IPS-NIHi7 (cell line): Measurements from ENCODE around the gene ZNF451.

Experiments
- DNase-seq: peaks from one replicate; pipeline ENCODE4 v3.0.0; 2012; ENCODE audit warnings: mixed read lengths; ENCODE audit errors: extremely low spot score

The ZNF451 gene

GRCh38 chr6:57147955-57148858, 58.2 kb downstream of the ZNF451 start:
- no peak for DNase-seq

GRCh38 chr6:57158658-57159057, 68.7 kb downstream of the ZNF451 start:
- DNase-seq, result no peak

GRCh38 chr6:57159127-57159526, 69.1 kb downstream of the ZNF451 start:
- DNase-seq, result no peak

GRCh38 chr6:57162028-57162427, 72.0 kb downstream of the ZNF451 start:
- no peak for DNase-seq

- DNase-seq, result no peak
Measured at GRCh38 chr6:57162516-57162915, 72.5 kb downstream of the ZNF451 start.

GRCh38 chr6:57163956-57164355, 74.0 kb downstream of the ZNF451 start:
- no peak for DNase-seq

GRCh38 chr6:57165080-57165479, 75.1 kb downstream of the ZNF451 start:
- DNase-seq, result no peak

GRCh38 chr6:57172136-57173055, 82.4 kb downstream of the ZNF451 start, which contains the start of gene BAG2:
Gene BAG2, plus strand, starts transcription at chr6:57172326. Its CDS starts 372 bp downstream, at chr6:57172698.
- peak; percentile 79 for DNase-seq

- peak; percentile 26 for DNase-seq
Measured at GRCh38 chr6:57173056-57173885, 83.3 kb downstream of the ZNF451 start.

GRCh38 chr6:57173886-57174510, 84.0 kb downstream of the ZNF451 start:
- DNase-seq, result peak; percentile 36

GRCh38 chr6:57174511-57174907, 84.5 kb downstream of the ZNF451 start:
- DNase-seq, result no peak

GRCh38 chr6:57177545-57178265, 87.7 kb downstream of the ZNF451 start:
- DNase-seq, result no peak

GRCh38 chr6:57180596-57180995, 90.6 kb downstream of the ZNF451 start:
- DNase-seq, result no peak

GRCh38 chr6:57182017-57182432, 92.0 kb downstream of the ZNF451 start:
- DNase-seq, result no peak

- DNase-seq, result no peak
Measured at GRCh38 chr6:57183336-57183735, 93.3 kb downstream of the ZNF451 start.

- no peak for DNase-seq
Measured at GRCh38 chr6:57190140-57190539, 100.2 kb downstream of the ZNF451 start.

GRCh38 chr6:57193177-57193576, 103.2 kb downstream of the ZNF451 start:
- no peak for DNase-seq

- no peak for DNase-seq
Measured at GRCh38 chr6:57195457-57195856, 105.5 kb downstream of the ZNF451 start.

- peak; percentile 64 for DNase-seq
Measured at GRCh38 chr6:57198926-57199636, 109.1 kb downstream of the ZNF451 start.

GRCh38 chr6:57201718-57202117, 111.7 kb downstream of the ZNF451 start:
- DNase-seq, result no peak
